Measurements from ENCODE around the gene SERPINE2. TPM values are rescaled to one million over a fixed set of nuclear protein-coding genes. Genes with fewer than 3 reads are reported as not detected.

SERPINE2 gene
- total RNA-seq, 4 donors from 2014 or later, result 6.1 to 33.3 (median 20.3) TPM

GRCh38 chr2:223973606-223974005 is 65.5 kb downstream of the SERPINE2 start:
- Histone ChIP-seq H3K4me1 (no peaks in the 10 kb centered on the region), H3K36me3 (peaks cover 0 to 2% of the 10 kb centered on the region in 2 donors), H3K27ac (no peak overlapping the region), H3K4me3 (replicated peaks in 1 of 3) (no peak overlapping the region), H3K9me3 (no peaks in the 10 kb centered on the region), H3K27me3 (no peaks in the 10 kb centered on the region)
- TF ChIP-seq POLR2A (IDR thresholded peaks at IDR 0.05), result no peak
- TF ChIP-seq, protein P1, sequence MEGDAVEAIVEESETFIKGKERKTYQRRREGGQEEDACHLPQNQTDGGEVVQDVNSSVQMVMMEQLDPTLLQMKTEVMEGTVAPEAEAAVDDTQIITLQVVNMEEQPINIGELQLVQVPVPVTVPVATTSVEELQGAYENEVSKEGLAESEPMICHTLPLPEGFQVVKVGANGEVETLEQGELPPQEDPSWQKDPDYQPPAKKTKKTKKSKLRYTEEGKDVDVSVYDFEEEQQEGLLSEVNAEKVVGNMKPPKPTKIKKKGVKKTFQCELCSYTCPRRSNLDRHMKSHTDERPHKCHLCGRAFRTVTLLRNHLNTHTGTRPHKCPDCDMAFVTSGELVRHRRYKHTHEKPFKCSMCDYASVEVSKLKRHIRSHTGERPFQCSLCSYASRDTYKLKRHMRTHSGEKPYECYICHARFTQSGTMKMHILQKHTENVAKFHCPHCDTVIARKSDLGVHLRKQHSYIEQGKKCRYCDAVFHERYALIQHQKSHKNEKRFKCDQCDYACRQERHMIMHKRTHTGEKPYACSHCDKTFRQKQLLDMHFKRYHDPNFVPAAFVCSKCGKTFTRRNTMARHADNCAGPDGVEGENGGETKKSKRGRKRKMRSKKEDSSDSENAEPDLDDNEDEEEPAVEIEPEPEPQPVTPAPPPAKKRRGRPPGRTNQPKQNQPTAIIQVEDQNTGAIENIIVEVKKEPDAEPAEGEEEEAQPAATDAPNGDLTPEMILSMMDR (IDR thresholded peaks at IDR 0.05), result no peak
- intact Hi-C loops (cut with DNase I), result loop anchor here (5.0 kb wide), 1 partner anchor 314 kb away; no protein-coding TSS in a partner anchor
- DNase-seq, result no peak
- WGBS, 2 donors, result 94 to 95% methylated on average over 3 of the region's 3 CpGs

DNA sequence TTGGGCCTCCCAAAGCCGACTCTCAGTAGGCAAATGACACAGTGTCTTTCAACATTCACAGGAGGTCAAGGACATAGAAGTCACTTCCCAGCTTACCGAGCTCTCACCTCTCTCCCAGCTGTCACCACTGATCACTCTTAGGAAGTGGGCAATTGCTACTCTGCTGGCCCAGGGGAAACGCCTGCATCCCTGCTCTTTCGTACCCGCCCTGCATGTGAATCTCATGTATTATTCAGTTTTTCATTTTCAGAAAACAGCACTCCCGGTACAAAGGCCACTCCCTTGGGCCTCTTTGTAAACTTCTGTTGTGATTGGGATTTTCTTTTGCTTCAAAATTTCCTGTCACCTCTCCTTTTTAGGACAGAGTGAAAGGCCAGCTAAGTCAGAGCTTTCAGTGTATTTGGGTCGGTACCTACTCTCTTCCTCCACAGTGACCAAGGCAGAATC is 66.4 kb downstream of the SERPINE2 start:
- no peak for DNase-seq
- H3K36me3 ChIP-seq, result peaks cover 4 to 9% of the 10 kb centered on the region in 2 donors
- no peaks in the 10 kb centered on the region for H3K4me1 ChIP-seq
- H3K4me3 ChIP-seq (replicated peaks in 1 of 3), result no peak overlapping the region
- H3K27me3 ChIP-seq, result no peaks in the 10 kb centered on the region
- no peak for TF ChIP-seq POLR2A (IDR thresholded peaks at IDR 0.05)
- TF ChIP-seq, protein P1 (IDR thresholded peaks at IDR 0.05), result no peak
- intact Hi-C loops (cut with DNase I), result loop anchor here (5.0 kb wide), 1 partner anchor 315 kb away; no protein-coding TSS in a partner anchor
- no peak overlapping the region for H3K27ac ChIP-seq
- no peaks in the 10 kb centered on the region for H3K9me3 ChIP-seq
- whole genome bisulfite sequencing, 2 donors, result 81 to 85% methylated on average over 7 of the region's 7 CpGs

- no peak overlapping the region for H3K27ac ChIP-seq
- no peak for TF ChIP-seq POLR2A (IDR thresholded peaks at IDR 0.05)
- TF ChIP-seq, protein P1 (IDR thresholded peaks at IDR 0.05), result no peak
- H3K36me3 ChIP-seq, result peaks cover 10 to 19% of the 10 kb centered on the region in 2 donors
- no peak for DNase-seq
- no peaks in the 10 kb centered on the region for H3K4me1 ChIP-seq
- H3K27me3 ChIP-seq, result no peaks in the 10 kb centered on the region
- intact Hi-C loops (cut with DNase I), result loop anchor here (5.0 kb wide), 1 partner anchor 316 kb away; no protein-coding TSS in a partner anchor
- 91 to 92% methylated on average over 5 of the region's 5 CpGs for WGBS, 2 donors
- no peak overlapping the region for H3K4me3 ChIP-seq (replicated peaks in 1 of 3)
- H3K9me3 ChIP-seq, result no peaks in the 10 kb centered on the region
Measured at GRCh38 chr2:223971731-223972130, 67.4 kb downstream of the SERPINE2 start.

DNA sequence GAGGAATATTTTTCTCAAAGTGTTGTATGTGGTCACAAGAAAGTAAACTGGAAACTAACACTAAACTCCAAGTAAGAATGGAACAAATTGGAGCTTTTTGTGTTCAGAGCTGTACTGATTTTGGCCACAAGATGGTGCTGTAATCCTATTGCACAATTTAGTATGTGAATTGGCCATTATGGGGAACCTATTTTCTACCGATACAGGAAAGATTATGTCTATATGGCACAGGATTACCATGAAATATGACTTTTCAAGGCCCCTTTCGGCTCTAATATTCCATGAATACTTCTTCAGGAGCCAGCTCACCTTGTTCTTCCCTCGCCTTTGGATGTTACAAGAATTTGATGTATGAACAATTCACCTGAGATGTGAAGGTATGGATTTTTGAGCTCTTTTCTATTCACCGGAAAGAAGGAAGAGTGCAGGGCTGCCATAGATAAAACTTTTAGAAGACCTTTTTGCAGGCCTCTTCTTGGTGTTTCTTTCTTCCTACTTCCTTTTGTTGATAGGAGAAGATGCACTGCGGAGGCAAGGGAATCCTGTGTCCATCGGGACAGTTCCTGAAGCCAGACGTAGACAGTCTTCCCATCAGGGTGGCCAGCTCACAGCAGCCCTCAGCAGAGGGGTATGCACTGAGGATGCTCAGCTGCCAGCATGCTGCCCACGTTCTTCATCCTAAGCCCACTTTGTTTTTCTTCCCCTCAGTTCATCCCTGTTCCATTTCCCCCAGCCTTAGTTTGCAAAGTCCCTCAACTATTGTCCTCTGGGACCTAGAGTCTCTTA is 68.5 kb downstream of the SERPINE2 start:
- intact Hi-C loops (cut with DNase I), result loop anchor here (5.0 kb wide), 1 partner anchor 317 kb away; no protein-coding TSS in a partner anchor
- TF ChIP-seq, protein P1 (IDR thresholded peaks at IDR 0.05), result peak; percentile 84 to 96 (median 92)
- no peak for TF ChIP-seq POLR2A (IDR thresholded peaks at IDR 0.05)
- Histone ChIP-seq H3K36me3 (peaks cover 13 to 21% of the 10 kb centered on the region in 2 donors), H3K4me3 (replicated peaks in 1 of 3) (no peak overlapping the region), H3K9me3 (no peaks in the 10 kb centered on the region), H3K27ac (no peak overlapping the region), H3K4me1 (no peaks in the 10 kb centered on the region), H3K27me3 (no peaks in the 10 kb centered on the region)
- 65 to 67% methylated on average over 8 of the region's 8 CpGs for WGBS, 2 donors
- peak; percentile 32 to 33 for DNase-seq

- 97 to 100% methylated on average over 1 of the region's 1 CpG for WGBS, 2 donors
- H3K27ac ChIP-seq, result no peak overlapping the region
- DNase-seq, result no peak
- H3K4me3 ChIP-seq (replicated peaks in 1 of 3), result no peak overlapping the region
- intact Hi-C loops (cut with DNase I), result loop anchor here (5.0 kb wide), 1 partner anchor 317 kb away; no protein-coding TSS in a partner anchor
- no peaks in the 10 kb centered on the region for H3K27me3 ChIP-seq
- H3K36me3 ChIP-seq, result peaks cover 13 to 21% of the 10 kb centered on the region in 2 donors
- H3K9me3 ChIP-seq, result no peaks in the 10 kb centered on the region
- TF ChIP-seq, protein P1 (IDR thresholded peaks at IDR 0.05), result no peak
- TF ChIP-seq POLR2A (IDR thresholded peaks at IDR 0.05), result no peak
- H3K4me1 ChIP-seq, result no peaks in the 10 kb centered on the region
Measured at GRCh38 chr2:223969856-223970255, 69.2 kb downstream of the SERPINE2 start.
